ENCODE results near the gene IPO4. TPM values are rescaled to one million over a fixed set of nuclear protein-coding genes. Genes with fewer than 3 reads are reported as not detected.

IPO4 gene
- total and polyA plus RNA-seq, 9 of the 15 experiments (the other 6 are each of a cell fraction or from before 2014, with no cell fraction given), result 7.3 to 122 (median 31.8) TPM

- peak; percentile 47; the same call in 1 of the 2 replicates for TF ChIP-seq RAD51 (IDR thresholded peaks at IDR 0.05; ENCODE audit: borderline replicate concordance, low read depth)
- no peak for TF ChIP-seq ZNF444 (CRISPR knock-in tag; IDR thresholded peaks at IDR 0.05)
- no peak for TF ChIP-seq TRIM25 (IDR thresholded peaks at IDR 0.05; ENCODE audit: borderline replicate concordance)
- no peak for TF ChIP-seq ZNF263 (CRISPR knock-in tag; IDR thresholded peaks at IDR 0.05; ENCODE audit: borderline replicate concordance)
- 0 out of 2 replicates have a peak, but pooled peaks have one; percentile 6 for TF ChIP-seq PML (IDR thresholded peaks at IDR 0.05; ENCODE audit: low read length)
- TF ChIP-seq CEBPZ (IDR thresholded peaks at IDR 0.05; ENCODE audit: borderline replicate concordance, low read depth, low read length), result peak; percentile 54; the same call in 1 of the 2 replicates
- peak; percentile 80 for TF ChIP-seq FOS (IDR thresholded peaks at IDR 0.05; ENCODE audit: extremely low read depth, insufficient read length)
- peak; percentile 47; the same call in 1 of the 2 replicates for TF ChIP-seq FOXJ2 (tag; IDR thresholded peaks at IDR 0.05)
- peak; percentile 71 for TF ChIP-seq GABPA (tag; conservative IDR thresholded peaks at IDR 0.05; ENCODE audit: low read depth)
- TF ChIP-seq ZNF778 (CRISPR knock-in tag; IDR thresholded peaks at IDR 0.05), result no peak
- no peak for TF ChIP-seq E2F5 (CRISPR knock-in tag; IDR thresholded peaks at IDR 0.05)
- peak; percentile 56 for TF ChIP-seq RBBP5 (IDR thresholded peaks at IDR 0.05; ENCODE audit: borderline replicate concordance, insufficient read depth, low read length, poor library complexity, severe bottlenecking)
- TF ChIP-seq PHF21A (IDR thresholded peaks at IDR 0.05; ENCODE audit: borderline replicate concordance, low read depth), result peak; percentile 97
- no peak for TF ChIP-seq ZNF445 (CRISPR knock-in tag; IDR thresholded peaks at IDR 0.05; ENCODE audit: low read depth)
- no peak for TF ChIP-seq TBL1XR1 (IDR thresholded peaks at IDR 0.05; ENCODE audit: low read length in 2 of 2)
- 0 out of 2 replicates have a peak, but pooled peaks have one; percentile 5 for TF ChIP-seq ARID1B (IDR thresholded peaks at IDR 0.05)
- peak; percentile 66 for TF ChIP-seq SUPT5H (IDR thresholded peaks at IDR 0.05)
- no peak for TF ChIP-seq SOX6 (IDR thresholded peaks at IDR 0.05)
- no peak for TF ChIP-seq ZNF717 (CRISPR knock-in tag; IDR thresholded peaks at IDR 0.05)
- TF ChIP-seq CHD2 (IDR thresholded peaks at IDR 0.05; ENCODE audit: low read depth, low read length), result peak; percentile 45; the same call in 1 of the 2 replicates
- no peak for TF ChIP-seq ATF2 (CRISPR knock-in tag; IDR thresholded peaks at IDR 0.05)
Observed at GRCh38 chr14:24141097-24141880, 47.3 kb downstream of the IPO4 start, which contains the start of gene EMC9 (continued).
